C1 segment of cervical spinal cord (tissue), 14 donors: ENCODE data around the gene ANXA3.
"Not testable (repeated sequence)": the region's sequence is repeated elsewhere in the genome, so short reads cannot be mapped to it uniquely, and the experiment has no call there.

Experiments
- DNase-seq, 14 donors: peaks; one replicate each; lab custom pipeline; 2025; lab: John Stamatoyannopoulos, UW

Gene ANXA3

DNA sequence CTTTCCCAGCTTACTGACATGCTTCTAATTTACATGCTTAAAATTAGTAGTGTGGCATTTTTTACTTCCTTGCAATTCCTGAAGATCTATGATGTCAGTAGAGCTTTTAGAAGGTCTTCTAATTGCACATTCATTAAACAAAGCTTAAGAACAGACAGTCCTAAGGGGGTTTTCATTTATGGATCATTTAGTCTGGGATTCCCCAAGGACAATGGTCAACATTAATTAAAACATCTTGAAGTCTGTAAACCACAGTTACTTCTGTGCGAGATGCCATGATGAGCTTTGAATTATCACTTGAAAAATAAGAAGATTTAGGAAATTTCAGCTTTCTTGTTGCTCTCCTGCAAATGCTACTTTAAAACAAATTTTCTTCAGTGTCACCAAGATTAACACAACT is 20.2 kb downstream of the ANXA3 start:
- no peak for DNase-seq

DNA sequence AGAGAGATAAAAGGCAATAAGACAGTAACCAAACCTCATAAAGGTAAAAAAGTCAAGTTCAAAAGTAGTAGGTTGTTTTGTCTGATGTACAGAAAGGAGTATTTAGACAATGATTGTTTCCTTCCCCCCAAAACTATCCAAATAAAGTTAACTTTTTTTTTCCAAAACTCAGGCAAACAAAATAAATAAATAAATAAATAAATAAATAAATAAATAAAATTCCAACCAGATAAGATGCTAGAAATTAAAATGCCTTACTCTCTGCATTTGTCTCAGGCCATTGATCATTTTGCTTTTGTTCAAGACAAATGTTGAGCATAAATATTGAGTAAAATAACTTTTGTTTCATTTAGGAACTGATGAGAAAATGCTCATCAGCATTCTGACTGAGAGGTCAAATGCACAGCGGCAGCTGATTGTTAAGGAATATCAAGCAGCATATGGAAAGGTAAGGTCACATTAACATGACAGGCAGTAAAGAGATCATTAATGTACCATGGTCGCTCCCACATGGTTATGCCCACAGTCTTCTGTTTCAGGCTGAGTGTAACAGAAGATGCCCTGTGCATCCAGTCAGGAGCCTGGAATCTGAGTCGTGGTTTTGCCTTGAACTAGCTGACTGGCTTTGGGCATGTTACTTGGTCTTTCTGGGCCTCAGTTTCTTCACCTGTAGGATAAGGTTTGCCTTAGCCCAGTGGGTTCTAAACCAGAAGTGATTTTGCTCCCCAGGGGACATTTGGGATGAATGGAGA is 27.3 kb downstream of the ANXA3 start:
- no peak for DNase-seq

DNA sequence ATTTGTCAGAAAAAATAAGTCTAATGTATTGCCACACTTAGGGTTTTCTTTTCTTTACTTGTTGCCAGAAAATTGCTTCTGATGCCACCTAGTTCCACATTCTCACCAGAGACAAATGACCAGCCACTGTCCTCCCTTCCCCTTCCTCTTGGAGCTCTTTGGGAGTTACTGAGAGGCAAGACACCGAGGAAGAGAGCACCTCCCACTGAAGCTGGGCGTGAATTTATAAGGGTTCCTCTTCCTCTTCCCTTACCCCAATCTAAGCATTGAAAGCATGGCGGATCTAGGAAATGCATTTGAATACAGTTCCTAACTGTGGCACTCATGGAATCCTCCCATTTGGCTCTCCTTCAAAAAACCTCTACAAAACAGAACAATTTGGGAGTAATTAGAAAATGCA is 30.0 kb downstream of the ANXA3 start:
- no peak for DNase-seq

DNA sequence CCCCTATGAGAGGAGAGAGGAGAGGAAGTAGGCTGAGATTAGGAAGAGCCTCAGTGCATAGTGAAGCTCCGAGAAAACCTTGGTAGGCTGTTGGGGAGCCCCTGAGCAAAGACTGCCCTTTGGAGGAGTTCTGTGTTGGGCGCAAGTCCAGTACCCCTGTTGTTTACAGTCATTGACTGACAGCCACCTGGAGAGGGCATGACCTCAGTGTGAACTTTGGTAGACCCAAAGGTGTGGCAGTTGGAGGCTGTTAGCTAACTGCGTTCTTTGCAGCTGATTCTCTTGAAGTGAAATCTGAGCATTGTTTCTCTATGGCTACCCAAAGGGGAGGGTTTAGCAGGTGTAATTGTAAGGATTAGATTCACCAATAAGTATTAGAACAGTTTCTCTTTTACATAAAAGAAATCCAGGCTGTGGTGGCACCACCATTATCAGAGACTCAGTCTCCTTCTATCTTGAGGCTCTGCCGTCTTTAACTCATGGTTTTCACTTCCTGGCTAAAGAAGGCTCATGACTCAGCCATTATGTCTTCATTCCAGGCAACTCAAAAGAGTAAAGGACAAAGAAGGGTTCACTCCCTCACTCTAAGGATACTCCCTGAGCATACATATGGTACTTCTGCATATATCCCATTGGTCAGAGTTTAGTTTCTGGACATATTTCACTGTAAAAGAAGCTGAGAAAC is 33.4 kb downstream of the ANXA3 start:
- DNase-seq: no peak

DNA sequence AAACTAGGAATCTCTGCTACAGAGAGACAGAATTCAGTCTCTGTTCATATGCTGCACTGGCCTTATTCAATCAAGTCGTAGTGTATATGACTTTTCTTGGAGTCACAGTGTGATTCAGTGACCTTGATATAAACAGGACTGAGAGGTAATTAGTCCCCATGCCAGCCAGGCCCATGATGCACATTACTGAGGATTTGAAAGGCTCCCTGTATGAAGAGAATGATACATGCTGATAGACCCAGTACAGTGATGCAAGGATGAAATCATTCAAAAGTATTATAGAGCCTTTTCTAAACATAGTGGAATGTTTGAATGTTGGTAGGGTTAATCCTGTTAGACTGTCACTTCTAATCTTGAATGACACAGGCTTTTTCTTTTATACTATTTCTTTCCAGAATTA is 34.1 kb downstream of the ANXA3 start:
- DNase-seq: no peak

DNA sequence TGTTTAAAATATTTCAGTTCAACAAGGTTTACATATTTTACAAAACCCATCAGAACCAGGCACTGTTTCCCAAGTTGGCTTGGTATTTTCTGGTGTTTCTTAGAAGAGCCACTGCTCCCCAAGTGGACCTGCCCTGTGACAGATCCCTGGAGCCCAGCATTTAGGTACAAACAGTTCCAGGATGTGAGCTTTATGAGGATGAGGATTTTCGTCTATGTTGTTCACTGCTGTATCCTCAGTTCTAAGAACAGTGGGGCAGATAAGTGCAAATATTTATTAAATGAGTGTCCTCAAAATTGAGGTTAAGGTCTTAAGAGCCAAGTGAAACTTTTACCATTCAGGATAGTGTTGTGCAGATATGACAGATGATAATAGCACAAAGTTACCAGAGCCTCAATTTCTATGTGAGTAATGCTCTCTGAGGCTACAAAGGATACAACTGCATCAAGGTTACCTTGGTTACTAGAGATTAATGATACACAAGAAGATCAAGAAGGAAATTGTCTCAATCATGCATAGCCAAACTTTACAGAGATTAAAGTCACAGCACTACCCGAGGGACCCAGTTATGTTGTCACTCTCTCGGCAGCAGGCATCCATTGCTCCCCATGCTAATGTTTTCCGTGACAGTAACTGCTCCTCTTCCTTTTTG is 37.5 kb downstream of the ANXA3 start:
- no peak for DNase-seq

DNA sequence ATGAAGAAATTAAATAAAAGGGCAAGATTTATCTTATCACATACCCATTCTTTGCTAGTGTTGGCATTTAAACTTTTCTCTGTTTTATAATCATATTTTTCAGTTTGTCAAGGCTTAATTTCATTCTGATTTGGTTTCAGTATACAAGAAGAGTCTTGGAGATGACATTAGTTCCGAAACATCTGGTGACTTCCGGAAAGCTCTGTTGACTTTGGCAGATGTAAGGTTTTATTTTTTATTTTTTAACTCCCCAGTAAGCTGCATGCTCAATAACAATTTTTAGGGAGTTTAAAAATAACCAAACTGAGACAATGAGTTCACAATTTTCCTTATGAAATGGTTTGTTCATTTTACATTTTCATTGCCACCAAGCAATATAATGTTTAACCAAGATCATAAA is 39.8 kb downstream of the ANXA3 start:
- DNase-seq: no peak

DNA sequence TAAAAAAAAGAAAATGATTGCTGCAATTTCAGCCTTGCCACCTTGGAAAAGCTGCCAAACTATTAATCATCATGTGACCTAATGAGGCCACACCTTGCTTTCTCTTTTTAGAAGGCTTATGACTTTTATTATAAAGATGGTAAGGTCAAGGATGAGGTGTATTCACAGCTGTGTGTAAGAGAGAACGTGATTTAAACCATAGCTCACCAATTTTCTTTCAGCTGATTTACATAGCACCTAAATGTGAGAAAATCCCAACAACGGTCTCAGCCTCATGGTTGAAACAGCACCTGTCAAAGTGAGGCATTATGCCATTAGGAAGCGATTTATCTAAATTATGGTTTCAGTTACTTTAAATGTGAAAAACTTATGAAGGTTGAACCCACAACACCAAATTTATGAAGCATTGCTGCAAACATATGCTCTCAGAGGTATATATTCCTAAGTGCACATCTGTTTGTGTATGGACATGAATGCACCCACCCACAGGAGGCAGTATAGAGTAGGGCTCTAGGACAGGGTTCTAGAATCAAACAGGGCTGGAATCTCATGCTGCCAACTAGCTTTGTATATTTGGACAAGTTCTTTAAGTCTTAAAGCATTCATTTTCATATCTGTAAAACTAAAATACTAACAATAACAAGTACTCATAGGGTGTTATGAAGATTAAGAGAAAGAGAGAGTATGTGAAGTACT is 40.7 kb downstream of the ANXA3 start:
- no peak for DNase-seq

DNA sequence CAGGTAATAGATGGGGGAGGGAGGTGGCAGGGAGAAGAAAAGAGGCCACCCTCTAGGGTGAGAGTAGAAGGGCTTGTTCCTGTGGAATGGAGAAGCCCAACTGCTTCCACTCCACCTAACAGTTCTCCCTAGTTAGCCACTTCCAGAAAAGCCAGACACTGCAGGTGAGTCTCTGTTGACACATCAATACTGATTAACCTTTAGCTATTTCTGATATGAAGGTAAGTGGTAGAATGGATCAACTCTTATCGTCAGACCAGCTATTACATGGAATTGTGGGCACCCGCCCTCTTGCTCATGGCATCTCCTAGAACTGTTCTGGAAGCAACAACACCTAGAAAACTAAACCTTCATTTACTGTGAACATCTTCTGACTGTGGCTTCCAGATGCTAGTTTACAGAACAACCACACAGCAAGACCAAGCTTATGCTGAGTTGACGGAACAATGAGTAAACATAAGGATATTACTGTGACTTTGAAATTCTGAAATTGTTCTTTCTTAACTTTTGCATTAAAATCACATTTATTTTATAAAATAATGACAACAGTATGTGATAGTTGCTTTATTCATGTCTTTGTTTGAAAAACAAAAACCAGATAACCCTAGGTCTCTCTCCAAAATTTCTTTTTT is 44.7 kb downstream of the ANXA3 start:
- DNase-seq: no peak

DNA sequence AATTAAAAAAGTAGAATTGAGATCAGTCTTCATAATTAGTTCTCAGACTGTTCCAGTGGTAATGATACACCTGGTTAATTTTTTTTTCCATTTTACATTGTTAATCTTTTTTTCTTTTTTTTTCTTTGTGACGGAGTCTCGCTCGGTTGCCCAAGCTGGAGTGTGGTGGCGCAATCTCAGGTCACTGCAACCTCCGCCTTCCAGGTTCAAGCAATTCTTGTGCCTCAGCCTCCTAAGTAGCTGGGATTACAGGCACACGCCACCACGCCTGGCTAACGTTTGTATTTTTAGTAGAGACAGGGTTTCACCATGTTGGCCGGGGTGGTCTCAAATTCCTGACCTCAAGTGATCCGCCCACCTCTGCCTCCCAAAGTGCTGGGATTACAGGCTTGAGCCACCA is 46.9 kb downstream of the ANXA3 start:
- DNase-seq: not testable (repeated sequence)

DNA sequence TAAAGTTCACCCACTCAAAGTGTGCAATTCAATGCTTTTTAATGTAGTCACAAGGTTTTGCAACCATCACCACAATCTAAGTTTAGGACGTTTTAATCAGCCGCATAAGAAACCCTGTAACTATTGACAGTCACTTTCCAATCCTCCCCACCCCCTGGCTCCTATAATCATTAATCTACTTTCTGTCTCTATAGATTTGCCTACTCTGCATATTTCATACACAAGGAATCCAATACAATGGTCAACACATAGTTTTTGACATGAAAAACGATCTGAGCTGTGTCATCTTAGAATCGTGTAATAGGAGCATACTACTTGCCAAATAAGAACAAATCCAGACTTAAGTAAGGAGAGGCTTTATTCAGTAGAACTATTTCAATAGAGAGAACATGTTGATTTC is 47.6 kb downstream of the ANXA3 start:
- DNase-seq: no peak

DNA sequence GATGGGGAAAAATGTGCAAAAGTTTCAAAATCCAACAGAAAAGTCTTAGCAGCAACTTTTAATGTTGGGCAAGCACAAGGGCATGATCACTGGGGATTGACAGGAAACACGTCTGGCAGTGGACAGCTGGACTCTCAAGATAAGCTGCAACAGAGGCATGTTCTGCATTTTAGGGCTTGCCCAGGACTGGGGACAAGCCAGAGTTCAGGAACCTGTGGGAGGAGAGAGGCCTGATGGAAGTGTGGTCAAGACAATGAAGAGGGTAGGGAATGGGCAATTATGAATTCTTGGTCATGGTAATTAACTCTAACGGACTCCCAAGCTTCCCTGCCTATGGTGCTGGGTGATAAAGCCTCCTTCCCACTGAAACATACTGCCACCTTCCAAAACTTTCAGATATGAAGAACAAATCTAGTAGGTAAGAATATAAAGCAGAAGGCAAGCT is 48.4 kb downstream of the ANXA3 start:
- DNase-seq: no peak

DNA sequence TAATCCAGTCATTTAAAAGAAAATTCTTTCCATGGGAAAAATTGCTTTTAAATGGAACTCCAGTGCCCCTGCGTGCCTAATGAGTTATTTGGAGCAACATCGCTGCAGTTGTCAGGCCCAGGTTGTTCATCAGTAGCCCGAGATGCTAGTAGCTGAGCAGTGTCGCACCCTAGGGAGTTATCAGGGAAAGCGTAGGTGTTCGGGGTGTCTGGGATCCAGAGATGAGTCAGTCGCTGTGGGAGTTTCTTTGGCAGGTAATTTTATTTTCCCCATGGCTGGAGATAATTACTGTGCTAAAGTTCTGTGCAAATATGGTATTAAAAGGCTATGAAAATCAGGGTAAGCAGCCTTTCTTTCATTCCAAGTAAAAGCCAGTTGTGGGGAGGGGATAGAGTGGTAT is 49.4 kb downstream of the ANXA3 start:
- DNase-seq: no peak

DNA sequence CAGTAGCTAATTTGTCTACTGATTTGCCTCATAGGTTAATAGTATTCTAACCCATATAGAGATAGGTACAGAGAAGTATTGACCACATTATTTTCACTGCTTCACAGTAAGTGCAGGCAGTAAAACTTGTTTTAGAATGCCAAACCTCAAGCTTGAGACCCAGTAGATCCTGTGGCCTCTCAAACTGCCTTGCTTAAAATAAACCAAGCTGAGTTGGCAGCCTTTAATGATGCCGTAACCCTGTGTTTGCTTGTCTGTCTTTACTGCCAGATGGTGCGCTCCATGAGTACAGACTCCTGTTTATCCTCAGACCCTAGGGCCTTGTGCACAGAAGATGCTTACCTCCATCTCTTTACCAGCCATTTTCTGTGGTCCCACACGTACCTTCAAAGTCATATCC is 50.8 kb downstream of the ANXA3 start:
- peak in 1 of 14 donors; percentile 28 for DNase-seq

DNA sequence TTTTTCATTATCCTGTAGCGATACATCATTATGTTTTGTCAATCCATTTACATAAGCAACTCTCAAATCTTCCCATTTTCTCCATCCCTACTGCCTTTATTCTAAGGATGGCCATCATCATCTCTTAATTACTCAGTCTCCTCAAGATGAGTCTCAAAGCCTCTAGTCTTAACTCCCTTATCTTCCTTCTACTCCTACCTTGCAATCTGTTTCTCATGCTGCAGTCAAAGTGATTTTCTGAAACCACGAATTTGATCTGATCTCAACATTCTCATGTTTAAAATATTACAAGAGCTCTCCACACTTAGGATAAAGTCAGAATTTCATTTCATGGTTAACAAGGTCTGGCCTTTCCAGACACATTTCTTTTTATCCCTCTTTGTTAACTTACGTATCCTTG is 51.8 kb downstream of the ANXA3 start:
- DNase-seq: no peak

DNA sequence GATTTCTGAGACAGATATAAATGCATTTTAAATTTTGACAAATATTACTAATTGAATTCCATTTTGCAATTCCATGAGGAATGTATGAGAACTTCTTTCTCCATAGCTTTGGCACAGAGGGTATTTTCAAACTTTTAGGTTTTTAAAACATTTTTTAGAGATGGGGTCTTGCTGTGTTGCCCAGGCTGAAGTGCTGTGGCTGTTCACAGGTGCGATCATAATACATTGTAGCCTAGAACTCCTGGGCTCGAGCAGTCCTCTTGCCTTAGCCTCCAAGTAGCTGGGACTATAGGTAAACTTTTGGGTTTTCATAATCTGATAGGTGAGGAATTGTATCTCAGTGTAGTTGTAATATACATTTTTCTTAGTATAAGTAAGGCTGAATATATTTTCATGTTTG is 53.4 kb downstream of the ANXA3 start:
- DNase-seq: no peak

DNA sequence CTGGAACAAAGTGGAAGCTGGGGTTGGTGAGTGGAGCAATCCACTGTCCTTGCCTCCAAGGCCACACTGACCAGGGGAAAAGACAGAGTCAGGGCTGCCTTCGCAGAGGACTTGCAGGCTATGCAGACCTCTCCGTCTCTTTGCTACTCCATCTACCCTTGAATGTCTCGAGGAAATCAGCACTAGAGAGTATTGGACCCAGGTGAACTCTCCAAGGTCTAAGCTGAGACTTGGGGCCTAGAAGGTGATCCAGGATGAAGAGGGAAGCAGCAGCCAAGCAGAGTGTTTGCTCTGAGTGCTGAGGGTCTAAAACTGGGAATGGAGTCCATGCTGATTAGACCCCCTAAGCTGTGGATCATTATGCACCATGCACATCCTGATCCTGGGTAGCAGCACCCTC is 54.5 kb downstream of the ANXA3 start:
- DNase-seq: no peak

DNA sequence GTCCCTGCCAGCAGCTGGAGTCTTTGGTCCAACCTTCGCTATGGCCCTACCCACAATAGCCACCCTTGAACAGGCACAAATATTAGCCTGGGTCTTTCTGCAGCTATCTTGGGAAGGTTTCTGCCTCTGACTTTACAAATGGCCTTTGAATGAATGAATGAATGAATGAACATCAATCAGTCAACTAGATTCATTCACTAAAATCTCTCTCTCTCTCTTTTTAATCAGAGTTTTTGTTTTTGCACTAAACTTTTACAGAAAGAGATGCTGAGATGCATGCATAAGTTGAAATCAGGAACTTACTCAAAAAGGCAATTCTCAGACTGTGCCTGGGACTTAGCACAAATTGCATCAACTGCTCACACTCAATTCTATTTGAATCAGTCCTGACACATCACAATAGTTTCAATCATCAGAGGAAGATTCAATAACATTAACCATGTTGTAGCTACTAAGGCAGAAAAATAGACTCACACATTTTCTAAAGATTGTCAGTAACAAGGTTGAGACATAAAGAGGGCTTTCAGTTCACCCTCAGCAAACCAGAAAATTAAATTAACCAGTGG is 55.0 kb downstream of the ANXA3 start:
- no peak for DNase-seq

DNA sequence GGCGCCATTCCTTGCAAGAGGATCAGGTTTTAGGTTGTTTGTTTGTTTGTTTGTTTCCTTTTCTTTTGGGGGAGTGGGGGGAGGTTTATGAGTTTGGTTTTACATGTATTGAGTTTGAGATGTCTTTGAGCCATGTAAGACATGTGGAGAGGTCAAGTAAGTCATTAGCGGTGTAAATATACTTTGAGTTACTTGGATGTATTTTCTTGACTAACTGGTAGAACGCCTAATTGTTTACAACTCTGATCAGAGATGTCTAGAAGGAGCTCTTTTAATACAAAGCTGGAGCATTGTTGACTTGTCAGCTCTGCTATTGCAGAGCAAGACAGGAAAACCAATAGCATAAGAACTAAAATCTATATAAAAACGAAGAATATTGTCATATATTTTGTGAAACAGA is 57.1 kb downstream of the ANXA3 start:
- no peak for DNase-seq

DNA sequence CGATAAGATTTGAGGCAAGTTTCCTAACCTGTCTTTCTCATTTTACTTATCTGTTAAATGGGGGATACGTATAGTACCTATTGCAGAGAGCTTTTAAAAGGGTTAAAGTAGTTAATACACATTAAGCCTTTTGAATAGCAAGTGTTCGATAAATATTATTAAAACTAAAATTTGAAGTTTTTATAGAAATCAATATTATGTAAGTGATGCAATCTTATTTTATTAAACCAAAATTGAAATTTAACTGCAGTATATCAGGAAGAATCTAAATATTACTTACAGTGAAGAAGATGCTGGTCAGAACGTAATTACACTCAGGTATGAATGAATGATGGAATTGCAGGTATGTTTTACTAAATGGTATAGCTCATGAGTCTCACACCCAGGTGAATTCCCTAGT is 58.0 kb downstream of the ANXA3 start:
- DNase-seq: no peak

DNA sequence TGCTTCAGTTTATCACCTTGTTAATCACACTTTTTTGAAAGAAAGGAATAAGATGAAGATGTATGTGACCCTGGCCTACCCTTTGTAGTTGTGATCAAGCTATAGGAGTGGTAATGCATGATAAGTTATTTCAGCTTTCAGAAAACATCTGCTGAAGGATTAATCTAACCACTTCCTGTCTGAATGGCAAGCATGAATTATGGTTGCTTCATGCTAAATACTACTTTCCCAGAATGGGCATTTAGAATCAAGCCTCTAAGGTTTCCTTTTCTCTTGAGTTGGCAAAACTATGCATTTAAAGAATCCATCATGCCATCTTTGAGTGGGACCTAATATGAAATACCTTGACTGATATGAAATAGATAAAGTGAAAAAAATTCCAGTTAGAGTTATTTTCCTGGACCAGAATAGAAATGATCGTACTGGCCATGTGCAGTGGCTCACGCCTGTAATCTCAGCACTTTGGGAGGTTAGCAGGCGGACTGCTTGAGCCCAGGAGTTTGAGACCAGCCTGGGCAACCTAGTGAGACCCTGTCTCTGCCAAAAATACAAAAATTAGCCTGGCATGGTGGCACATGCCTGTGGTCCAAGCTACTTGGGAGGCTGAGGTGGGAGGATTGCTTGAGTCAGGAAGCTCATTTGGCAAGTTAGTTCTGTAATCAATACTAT is 59.1 kb downstream of the ANXA3 start:
- DNase-seq: no peak
